Naive thymus-derived CD4-positive, alpha-beta T cell (primary cell): ENCODE data around the gene TADA3. TPM values are rescaled to one million over a fixed set of nuclear protein-coding genes. Genes with fewer than 3 reads are reported as not detected.

Source experiments
- ATAC-seq: fragments of 150-1000 bp; cut with Tn5 transposase; 2 replicates; pipeline ENCODE4 v1.10.0; 2021; ENCODE audit warnings: mild to moderate bottlenecking, moderate library complexity
- CTCF ChIA-PET: fragments of 350-600 bp; sonication (Branson Sonifier 250); formaldehyde crosslinking; loops from one replicate; lab custom pipeline; 2021; ENCODE audit warnings: antibody characterized with exemption; lab: Charles Lee
- POLR2A ChIA-PET: fragments of 350-600 bp; sonication (Branson Sonifier 250); formaldehyde crosslinking; loops from one replicate; lab custom pipeline; 2021; ENCODE audit warnings: antibody characterized with exemption, inconsistent platforms; lab: Charles Lee
- DNase-seq, 9 donors: peaks; one replicate each; pipeline versions ENCODE4 v3.0.0 to v3.0.0-alpha.2; 2020 to 2022; ENCODE audit warnings: mixed read lengths in 1 of 9
- H3K27ac ChIP-seq: one replicate; pipeline ENCODE4 v1.7.0; 2013; ENCODE audit warnings: mild to moderate bottlenecking, low read depth, low read length, moderate library complexity
- H3K27me3 ChIP-seq, 2 donors: one replicate each; pipeline ENCODE4 v1.7.0; 2013; ENCODE audit warnings: low read length in 2 of 2, mild to moderate bottlenecking in 2 of 2, moderate library complexity in 2 of 2; ENCODE audit not compliant: control insufficient read depth in 2 of 2, insufficient read depth in 2 of 2
- H3K36me3 ChIP-seq, 3 experiments: 1 replicate in 2 of 3; 2 replicates in 1 of 3; pipeline ENCODE4 v1.7.0; 2013; ENCODE audit warnings: low read length in 3 of 3, mild to moderate bottlenecking in 3 of 3, moderate library complexity in 1 of 3; ENCODE audit not compliant: insufficient read depth in 3 of 3, control insufficient read depth in 2 of 3
- H3K4me1 ChIP-seq, 2 donors: one replicate each; pipeline ENCODE4 v1.7.0; 2013; ENCODE audit warnings: low read length in 2 of 2, mild to moderate bottlenecking in 2 of 2, moderate library complexity in 1 of 2; ENCODE audit not compliant: control insufficient read depth in 2 of 2, insufficient read depth in 2 of 2
- H3K4me3 ChIP-seq: 2 replicates; pipeline ENCODE4 v1.7.0; 2013; ENCODE audit warnings: mild to moderate bottlenecking, low read length
- H3K9me3 ChIP-seq, 3 experiments: 1 replicate in 2 of 3; 2 replicates in 1 of 3; pipeline ENCODE4 v1.7.0; 2013; ENCODE audit warnings: low read length in 3 of 3; ENCODE audit not compliant: control insufficient read depth in 2 of 3
- H3K27ac Mint-ChIP-seq, 9 donors: one replicate each; pipeline ENCODE4 v1.8.0; 2020 to 2022; ENCODE audit warnings: mixed read lengths in 9 of 9, mild to moderate bottlenecking in 8 of 9, moderate library complexity in 5 of 9, inconsistent platforms in 2 of 9
- H3K27me3 Mint-ChIP-seq, 5 donors: one replicate each; pipeline ENCODE4 v1.8.0; 2021 to 2022; ENCODE audit warnings: mixed read lengths in 5 of 5, mild to moderate bottlenecking in 1 of 5
- H3K36me3 Mint-ChIP-seq, 5 donors: one replicate each; pipeline ENCODE4 v1.8.0; 2020 to 2022; ENCODE audit warnings: mixed read lengths in 5 of 5, mild to moderate bottlenecking in 3 of 5, inconsistent platforms in 1 of 5
- H3K4me1 Mint-ChIP-seq, 7 donors: one replicate each; pipeline ENCODE4 v1.8.0; 2020 to 2022; ENCODE audit warnings: mixed read lengths in 7 of 7, mild to moderate bottlenecking in 3 of 7, inconsistent platforms in 1 of 7
- H3K4me3 Mint-ChIP-seq, 10 donors: one replicate each; pipeline ENCODE4 v1.8.0; 2020 to 2022; ENCODE audit warnings: mild to moderate bottlenecking in 10 of 10, mixed read lengths in 10 of 10, moderate library complexity in 6 of 10, inconsistent platforms in 2 of 10
- H3K9me3 Mint-ChIP-seq, 11 donors: one replicate each; pipeline ENCODE4 v1.8.0; 2020 to 2022; ENCODE audit warnings: mixed read lengths in 11 of 11, mild to moderate bottlenecking in 4 of 11, inconsistent platforms in 1 of 11, moderate library complexity in 1 of 11
- intact Hi-C, 2 donors: fragments of 100-400 bp; cut with micrococcal nuclease; formaldehyde crosslinking; loops; one replicate each; pipeline ENCODE4 v1.15.1; 2023
- polyA plus RNA-seq, 2 donors: library from polyadenylated mRNA; unstranded; fragments of 300-500 nt; fragmentation: Illumina TruSeq; gene quantifications; one replicate each; pipeline ENCODE4 v1.2.3, GENCODE V29; 2021
- total RNA-seq, 6 experiments: library from RNA in 5 of 6; stranded (reverse) in 5 of 6; gene quantifications; 1 replicate in 5 of 6; 2 replicates in 1 of 6; pipeline ENCODE4 v1.2.3 and lab custom pipeline; 2021 to 2026

TADA3 gene
- total and polyA plus RNA-seq, 7 experiments from 2014 or later, result 31.6 to 69.5 (median 42.7) TPM

GRCh38 chr3:9747267-9747666 is 45.0 kb downstream of the TADA3 start:
- H3K27ac ChIP-seq, result no peak overlapping the region
- no peaks in the 10 kb centered on the region for H3K9me3 ChIP-seq
- Mint-ChIP-seq H3K9me3 (peaks cover 0 to 2% (median 0%) of the 10 kb centered on the region in 11 donors), H3K36me3 (peaks cover 0 to 43% (median 17%) of the 10 kb centered on the region in 5 donors), H3K27me3 (no peaks in the 10 kb centered on the region), H3K27ac (no peak overlapping the region), H3K4me1 (peaks cover 20 to 38% (median 32%) of the 10 kb centered on the region in 7 donors), H3K4me3 (no peak overlapping the region)
- ATAC-seq (no peak), DNase-seq (no peak)
- CTCF ChIA-PET, result no interaction called here
- H3K27me3 ChIP-seq, result no peaks in the 10 kb centered on the region
- intact Hi-C loops, result no loop called here
- POLR2A ChIA-PET, result interaction anchor here (0.7 kb wide), 1 partner anchor 751 kb away, joined by 3 read pairs; no protein-coding TSS in a partner anchor
- peaks cover 13 to 22% of the 10 kb centered on the region in 2 donors for H3K4me1 ChIP-seq
- H3K4me3 ChIP-seq, result no peak overlapping the region
- peaks cover 26 to 64% (median 27%) of the 10 kb centered on the region in 3 experiments for H3K36me3 ChIP-seq

- H3K9me3 ChIP-seq, result no peaks in the 10 kb centered on the region
- H3K27me3 ChIP-seq, result no peaks in the 10 kb centered on the region
- DNase-seq (no peak), ATAC-seq (no peak)
- CTCF ChIA-PET, result interaction anchor here (0.6 kb wide), 1 partner anchor 36 kb away, joined by 4 read pairs; no protein-coding TSS in a partner anchor
- Mint-ChIP-seq H3K4me1 (peaks cover 13 to 29% (median 23%) of the 10 kb centered on the region in 7 donors), H3K9me3 (peaks cover 0 to 2% (median 0%) of the 10 kb centered on the region in 11 donors), H3K27ac (peak overlapping the region in 1 of 9 donors; percentile 30), H3K27me3 (no peaks in the 10 kb centered on the region), H3K36me3 (peaks cover 0 to 39% (median 10%) of the 10 kb centered on the region in 5 donors), H3K4me3 (no peak overlapping the region)
- intact Hi-C loops, result no loop called here
- H3K27ac ChIP-seq, result no peak overlapping the region
- POLR2A ChIA-PET, result no interaction called here
- peaks cover 13% of the 10 kb centered on the region in 2 donors for H3K4me1 ChIP-seq
- H3K36me3 ChIP-seq, result peaks cover 31 to 64% (median 32%) of the 10 kb centered on the region in 3 experiments
- no peak overlapping the region for H3K4me3 ChIP-seq
Measured at GRCh38 chr3:9746330-9746729, 45.9 kb downstream of the TADA3 start.

- POLR2A ChIA-PET, result interaction anchor here (0.9 to 1.2 kb wide), 2 partner anchors 12 to 47 kb away, joined by 3 read pairs; partner anchors contain the start of gene ARPC4
- intact Hi-C loops, result no loop called here
- no peak overlapping the region for H3K27ac Mint-ChIP-seq
Measured at GRCh38 chr3:9745521-9745920, 46.8 kb downstream of the TADA3 start.

GRCh38 chr3:9744162-9744561 is 48.1 kb downstream of the TADA3 start:
- Mint-ChIP-seq H3K4me1 (peaks cover 4 to 11% (median 9%) of the 10 kb centered on the region in 7 donors), H3K27me3 (no peaks in the 10 kb centered on the region), H3K27ac (no peak overlapping the region), H3K4me3 (no peak overlapping the region), H3K36me3 (peaks cover 7 to 47% (median 22%) of the 10 kb centered on the region in 5 donors), H3K9me3 (no peaks in the 10 kb centered on the region)
- ChIA-PET POLR2A (interaction anchor here (0.8 to 3.6 kb wide), 2 partner anchors 12 to 48 kb away, joined by 3 to 19 read pairs; partner anchors contain the start of genes BRPF1 and TADA3), CTCF (interaction anchor here (0.7 kb wide), 1 partner anchor 14 kb away, joined by 3 read pairs; no protein-coding TSS in a partner anchor)
- peaks cover 39 to 84% (median 53%) of the 10 kb centered on the region in 3 experiments for H3K36me3 ChIP-seq
- no peak overlapping the region for H3K4me3 ChIP-seq
- no peak overlapping the region for H3K27ac ChIP-seq
- H3K9me3 ChIP-seq, result no peaks in the 10 kb centered on the region
- DNase-seq (no peak), ATAC-seq (no peak)
- H3K27me3 ChIP-seq, result no peaks in the 10 kb centered on the region
- H3K4me1 ChIP-seq, result peaks cover 1 to 2% of the 10 kb centered on the region in 2 donors
- intact Hi-C loops, result no loop called here

More at GRCh38 chr3:9745521-9745920, 46.8 kb downstream of the TADA3 start:
- CTCF ChIA-PET, result no interaction called here
- H3K4me1 ChIP-seq, result peaks cover 5 to 7% of the 10 kb centered on the region in 2 donors
- H3K27me3 ChIP-seq, result no peaks in the 10 kb centered on the region
- no peak for ATAC-seq
- H3K4me3 ChIP-seq, result no peak overlapping the region
- DNase-seq, result no peak
- peaks cover 11 to 21% (median 16%) of the 10 kb centered on the region in 7 donors for H3K4me1 Mint-ChIP-seq
- no peak overlapping the region for H3K4me3 Mint-ChIP-seq
- no peak overlapping the region for H3K27ac ChIP-seq
- peaks cover 33 to 71% (median 39%) of the 10 kb centered on the region in 3 experiments for H3K36me3 ChIP-seq
- no peaks in the 10 kb centered on the region for H3K9me3 ChIP-seq
- no peaks in the 10 kb centered on the region for H3K27me3 Mint-ChIP-seq
- H3K36me3 Mint-ChIP-seq, result peaks cover 0 to 39% (median 11%) of the 10 kb centered on the region in 5 donors
- H3K9me3 Mint-ChIP-seq, result peaks cover 0 to 2% (median 0%) of the 10 kb centered on the region in 11 donors

- H3K36me3 ChIP-seq, result peaks cover 39 to 91% (median 59%) of the 10 kb centered on the region in 3 experiments
- Mint-ChIP-seq H3K4me1 (peaks cover 4 to 12% (median 8%) of the 10 kb centered on the region in 7 donors), H3K9me3 (no peaks in the 10 kb centered on the region), H3K36me3 (peaks cover 11 to 53% (median 27%) of the 10 kb centered on the region in 5 donors), H3K27ac (no peak overlapping the region), H3K27me3 (no peaks in the 10 kb centered on the region), H3K4me3 (no peak overlapping the region)
- H3K4me3 ChIP-seq, result no peak overlapping the region
- H3K27me3 ChIP-seq, result no peaks in the 10 kb centered on the region
- POLR2A ChIA-PET, result interaction anchor here (0.8 to 3.6 kb wide), 2 partner anchors 11 to 49 kb away, joined by 3 to 19 read pairs; partner anchors contain the start of genes BRPF1 and TADA3
- no peak for ATAC-seq
- no peak for DNase-seq
- no peaks in the 10 kb centered on the region for H3K9me3 ChIP-seq
- H3K4me1 ChIP-seq, result no peaks in the 10 kb centered on the region
- intact Hi-C loops, result no loop called here
- no peak overlapping the region for H3K27ac ChIP-seq
- CTCF ChIA-PET, result interaction anchor here (1.7 kb wide), 1 partner anchor 11 kb away, joined by 5 read pairs; no protein-coding TSS in a partner anchor
Measured at GRCh38 chr3:9743548-9743947, 48.7 kb downstream of the TADA3 start.

- Histone ChIP-seq H3K27ac (no peak overlapping the region), H3K4me3 (no peak overlapping the region), H3K4me1 (no peaks in the 10 kb centered on the region), H3K9me3 (no peaks in the 10 kb centered on the region), H3K27me3 (no peaks in the 10 kb centered on the region), H3K36me3 (peaks cover 39 to 100% (median 68%) of the 10 kb centered on the region in 3 experiments)
- Mint-ChIP-seq H3K4me1 (peaks cover 3 to 18% (median 8%) of the 10 kb centered on the region in 7 donors), H3K9me3 (no peaks in the 10 kb centered on the region), H3K27ac (peak overlapping the region in 1 of 9 donors; percentile 26), H3K36me3 (peaks cover 11 to 54% (median 31%) of the 10 kb centered on the region in 5 donors), H3K4me3 (no peak overlapping the region), H3K27me3 (no peaks in the 10 kb centered on the region)
- intact Hi-C loops, result no loop called here
- ChIA-PET CTCF (interaction anchor here (0.6 to 1.7 kb wide), 2 partner anchors 10 to 313 kb away, joined by 3 to 5 read pairs; no protein-coding TSS in a partner anchor), POLR2A (interaction anchor here (1.0 to 3.6 kb wide), 3 partner anchors 10 to 15 kb away, joined by 3 to 19 read pairs (median 4); partner anchors contain the start of gene BRPF1)
- DNase-seq, result no peak
- no peak for ATAC-seq
Measured at GRCh38 chr3:9742560-9742959, 49.7 kb downstream of the TADA3 start.
